Stimulated activated CD8-positive, alpha-beta memory T cell treated with anti-CD3 and anti-CD28 coated beads, Interleukin-12 subunit alpha, Interleukin-12 subunit beta, amount 100 ng/mL, for 1 hour (primary cell): ENCODE data around the gene MARCKS.

Experiments used
- DNase-seq: peaks from one replicate; pipeline ENCODE4 v3.0.0-alpha.2; 2020; ENCODE audit warnings: low read depth

MARCKS gene

DNA sequence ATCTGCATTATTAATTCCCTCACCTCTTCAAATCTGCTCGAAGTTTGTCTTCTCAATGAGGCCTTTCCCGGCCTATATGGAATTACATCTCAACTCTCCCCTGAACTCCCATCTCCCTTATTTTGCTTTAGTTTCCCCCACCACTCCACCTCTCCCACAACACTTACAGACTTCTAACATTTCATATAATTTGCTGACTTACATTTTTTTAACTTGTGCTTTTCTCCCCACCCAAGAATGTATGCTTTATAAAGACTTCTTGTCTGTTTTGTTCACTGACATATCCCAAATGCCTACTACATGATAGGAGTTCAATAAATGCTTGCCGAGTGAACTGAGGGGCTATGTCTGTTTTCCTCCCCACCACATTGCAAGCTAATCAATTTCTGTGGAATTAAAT lies 3.9 kb upstream of the MARCKS start:
- no peak for DNase-seq

DNA sequence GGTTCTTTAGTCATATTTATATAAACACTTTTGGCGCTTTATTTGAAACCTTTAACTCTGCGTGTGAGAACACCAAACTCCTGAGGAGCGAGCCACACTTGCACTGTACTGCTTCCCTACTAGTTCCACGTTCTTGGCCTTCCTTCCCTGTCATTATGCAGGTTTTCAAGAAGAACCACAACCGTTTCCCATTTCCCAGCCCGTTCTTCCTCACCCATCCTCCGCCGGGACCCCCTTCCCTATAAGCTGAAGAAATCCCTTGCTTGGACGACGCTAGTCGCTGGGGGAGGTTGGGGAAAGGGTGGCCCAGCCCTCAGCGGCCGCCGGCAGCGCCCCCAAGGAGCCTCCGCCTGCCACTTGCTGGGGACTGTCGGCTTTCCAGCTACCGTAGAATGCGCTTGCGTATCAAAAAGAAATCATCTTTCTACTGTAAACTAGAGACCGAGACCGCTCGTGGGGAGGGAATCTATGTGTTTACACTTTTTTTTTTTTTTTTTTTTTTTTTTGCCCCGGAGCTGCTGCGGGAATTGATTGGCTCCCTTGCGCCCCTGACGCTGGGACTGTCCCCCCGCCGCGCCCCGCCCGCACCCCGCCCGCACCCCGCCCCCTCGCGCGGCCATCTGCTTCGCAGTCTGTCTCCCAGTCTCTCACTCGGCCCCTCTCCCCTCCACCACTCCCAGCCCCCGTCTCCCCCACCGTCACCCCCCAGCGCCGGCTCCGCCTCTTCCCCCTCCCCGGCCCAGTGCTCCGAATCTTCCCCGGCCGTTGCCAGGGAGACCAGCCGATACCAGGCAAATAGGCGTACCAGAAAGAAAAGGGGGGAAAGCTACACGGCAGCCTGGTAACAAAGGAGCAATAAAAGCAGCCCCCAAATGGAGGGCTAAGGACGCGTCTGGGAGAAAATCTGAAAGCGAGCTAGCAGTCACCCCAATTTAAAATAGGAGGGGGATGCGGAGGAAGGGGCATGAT lies 2.3 kb upstream of the MARCKS start:
- no peak for DNase-seq

DNA sequence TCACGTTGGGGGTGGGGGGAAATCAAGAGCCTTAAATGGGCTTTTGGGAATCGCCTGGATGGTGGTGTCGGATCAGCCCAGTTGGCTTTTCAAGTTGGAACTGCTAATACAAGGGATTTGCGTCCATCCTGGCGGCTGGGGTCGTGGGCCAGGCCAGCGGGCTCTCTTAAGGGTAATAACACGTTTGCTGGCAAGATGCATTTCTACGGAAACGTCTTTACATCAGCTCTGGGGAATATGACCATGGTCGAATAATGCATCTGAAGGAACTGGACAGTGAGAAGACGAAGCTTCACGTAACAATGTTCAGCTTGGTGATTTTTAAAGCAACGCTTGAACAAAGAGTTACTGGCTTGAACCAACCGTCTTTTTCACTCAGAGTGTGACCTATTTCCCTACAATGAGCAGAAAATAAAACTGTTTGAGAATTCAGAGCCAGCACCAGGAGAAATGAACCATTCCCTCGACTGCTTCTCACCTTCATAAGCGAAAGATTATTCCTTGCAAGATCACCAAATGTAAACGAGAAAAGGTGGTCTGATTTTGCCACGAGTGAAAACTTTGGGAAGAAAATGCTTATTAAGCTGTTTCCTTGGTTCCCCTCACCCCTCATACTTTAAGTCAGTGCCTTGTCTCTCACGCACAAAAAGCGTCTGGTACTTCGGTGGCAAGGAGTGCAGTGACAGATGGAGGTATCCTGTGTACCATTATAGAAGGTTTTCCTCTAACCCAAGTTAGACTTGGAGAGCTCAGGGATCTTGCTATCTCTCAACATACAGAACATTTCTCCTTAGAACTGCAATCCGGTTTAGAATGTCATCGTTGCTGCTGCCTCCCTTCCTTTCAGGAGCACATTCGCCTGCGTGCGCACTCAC lies 1.4 kb upstream of the MARCKS start:
- DNase-seq: no peak

DNA sequence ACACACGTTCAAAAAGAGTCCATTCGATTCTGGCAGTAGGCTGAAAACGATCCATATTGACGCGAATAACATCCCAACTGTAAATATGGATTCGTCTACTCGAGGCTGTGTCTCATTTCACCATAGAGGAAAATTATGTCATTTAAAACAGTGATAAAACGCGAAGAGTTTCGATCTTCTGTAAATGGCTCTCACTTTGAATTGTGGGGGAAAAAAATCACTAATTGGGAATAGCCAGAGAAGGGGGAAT lies 845 bp upstream of the MARCKS start:
- DNase-seq: no peak

GRCh38 chr6:113857556-113858479 lies 673 bp downstream of the MARCKS start:
- no peak for DNase-seq

DNA sequence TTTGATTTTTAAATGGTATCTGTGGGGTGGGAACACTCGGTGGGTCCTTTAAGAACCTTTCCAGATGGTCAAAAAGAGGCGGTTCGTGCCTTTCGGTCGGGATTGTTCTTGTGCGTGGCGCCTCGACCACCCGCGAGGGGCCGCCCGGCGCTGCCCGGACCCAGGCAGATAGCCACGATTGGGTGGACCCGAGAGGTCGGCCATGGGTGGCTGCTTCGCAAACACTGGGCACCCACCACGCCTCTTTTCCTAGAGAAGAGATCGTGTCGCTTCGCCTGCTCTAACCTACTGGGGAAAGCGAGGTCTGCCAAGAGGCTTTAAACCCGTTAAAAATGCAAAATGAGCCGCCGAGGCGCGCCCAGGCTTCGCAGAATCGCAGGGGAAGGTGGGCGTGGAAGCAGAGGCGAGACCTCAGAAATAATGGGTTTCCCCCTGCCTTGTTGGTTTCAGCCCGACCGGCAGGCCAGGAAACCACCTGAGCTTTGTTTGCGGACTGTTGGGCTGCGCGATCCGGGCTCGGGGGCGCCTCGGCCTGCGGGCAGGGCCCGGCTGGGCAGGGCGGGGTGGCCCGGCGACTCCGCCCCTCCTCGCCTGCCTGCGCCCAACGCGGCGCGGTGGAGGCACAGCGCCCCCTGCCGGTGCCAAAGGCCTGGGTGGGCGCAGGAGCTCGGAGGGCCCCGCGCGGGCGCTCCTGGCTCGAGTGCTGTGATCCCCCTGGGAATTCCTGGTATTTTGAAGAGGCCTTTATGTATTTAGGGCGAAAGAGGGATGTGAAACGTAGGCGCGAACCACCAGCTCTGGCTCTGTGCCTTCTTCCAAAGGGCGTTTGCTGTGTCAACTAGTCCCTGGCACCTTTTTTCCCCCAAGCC lies 1.6 kb downstream of the MARCKS start:
- peak; percentile 32 for DNase-seq

- no peak for DNase-seq
Observed at GRCh38 chr6:113859349-113860180, 2.4 kb downstream of the MARCKS start.

DNA sequence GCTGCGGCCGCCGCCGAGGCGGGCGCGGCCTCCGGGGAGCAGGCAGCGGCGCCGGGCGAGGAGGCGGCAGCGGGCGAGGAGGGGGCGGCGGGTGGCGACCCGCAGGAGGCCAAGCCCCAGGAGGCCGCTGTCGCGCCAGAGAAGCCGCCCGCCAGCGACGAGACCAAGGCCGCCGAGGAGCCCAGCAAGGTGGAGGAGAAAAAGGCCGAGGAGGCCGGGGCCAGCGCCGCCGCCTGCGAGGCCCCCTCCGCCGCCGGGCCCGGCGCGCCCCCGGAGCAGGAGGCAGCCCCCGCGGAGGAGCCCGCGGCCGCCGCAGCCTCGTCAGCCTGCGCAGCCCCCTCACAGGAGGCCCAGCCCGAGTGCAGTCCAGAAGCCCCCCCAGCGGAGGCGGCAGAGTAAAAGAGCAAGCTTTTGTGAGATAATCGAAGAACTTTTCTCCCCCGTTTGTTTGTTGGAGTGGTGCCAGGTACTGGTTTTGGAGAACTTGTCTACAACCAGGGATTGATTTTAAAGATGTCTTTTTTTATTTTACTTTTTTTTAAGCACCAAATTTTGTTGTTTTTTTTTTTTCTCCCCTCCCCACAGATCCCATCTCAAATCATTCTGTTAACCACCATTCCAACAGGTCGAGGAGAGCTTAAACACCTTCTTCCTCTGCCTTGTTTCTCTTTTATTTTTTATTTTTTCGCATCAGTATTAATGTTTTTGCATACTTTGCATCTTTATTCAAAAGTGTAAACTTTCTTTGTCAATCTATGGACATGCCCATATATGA lies 3.2 kb downstream of the MARCKS start:
- no peak for DNase-seq

- DNase-seq: no peak
Observed at GRCh38 chr6:113862112-113862511, 5.0 kb downstream of the MARCKS start.

- no peak for DNase-seq
Observed at GRCh38 chr6:113870917-113871316, 13.8 kb downstream of the MARCKS start.

DNA sequence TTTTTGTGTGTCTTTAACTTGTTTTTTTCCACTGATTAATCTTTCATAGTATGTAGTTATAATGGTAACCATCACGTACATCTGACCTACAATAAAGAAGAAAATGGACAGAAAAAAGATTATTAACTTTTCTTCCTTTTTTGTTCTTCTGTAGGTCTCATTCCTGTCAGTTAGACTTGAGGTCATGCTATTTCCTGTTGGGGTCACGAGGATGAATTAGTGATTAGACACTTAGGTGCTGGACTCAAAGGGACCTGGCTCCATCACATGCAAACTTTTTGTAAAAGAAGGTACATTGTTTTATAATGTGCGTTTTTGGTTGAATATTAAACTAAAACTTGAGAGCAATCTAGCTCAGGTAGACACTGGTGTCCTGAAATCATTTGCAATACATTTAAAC lies 14.8 kb downstream of the MARCKS start:
- DNase-seq: no peak

DNA sequence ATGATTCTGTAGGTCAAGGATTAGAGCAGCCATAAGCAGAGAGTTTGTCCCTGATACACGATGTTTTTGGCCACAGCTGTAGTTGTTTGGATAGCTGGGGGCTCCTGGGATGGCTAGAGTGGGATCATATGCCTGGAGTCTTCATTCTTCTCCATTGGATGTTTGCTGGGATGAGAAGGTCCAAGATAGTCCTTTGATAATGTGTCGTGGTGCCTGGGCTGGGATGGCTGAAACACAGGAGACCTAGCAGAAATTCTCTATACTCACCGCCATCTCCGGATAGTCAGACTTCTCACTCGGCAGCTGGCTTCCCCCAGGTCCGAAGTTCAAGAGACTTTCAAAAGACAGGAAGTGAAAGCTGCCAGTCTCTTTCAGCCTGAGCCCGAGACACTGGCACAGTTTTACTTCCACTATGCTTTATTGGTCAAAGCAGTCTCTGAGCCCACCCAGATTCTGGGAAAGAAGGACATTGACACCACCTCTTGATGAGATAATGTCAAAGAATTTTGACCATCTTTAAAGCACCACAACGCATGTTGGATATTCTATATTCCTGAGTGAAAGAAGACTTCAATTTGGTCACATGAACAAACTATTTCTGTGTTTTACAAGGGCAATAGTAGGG lies 16.0 kb downstream of the MARCKS start:
- no peak for DNase-seq

- DNase-seq: no peak
Observed at GRCh38 chr6:113875470-113875869, 18.3 kb downstream of the MARCKS start.

DNA sequence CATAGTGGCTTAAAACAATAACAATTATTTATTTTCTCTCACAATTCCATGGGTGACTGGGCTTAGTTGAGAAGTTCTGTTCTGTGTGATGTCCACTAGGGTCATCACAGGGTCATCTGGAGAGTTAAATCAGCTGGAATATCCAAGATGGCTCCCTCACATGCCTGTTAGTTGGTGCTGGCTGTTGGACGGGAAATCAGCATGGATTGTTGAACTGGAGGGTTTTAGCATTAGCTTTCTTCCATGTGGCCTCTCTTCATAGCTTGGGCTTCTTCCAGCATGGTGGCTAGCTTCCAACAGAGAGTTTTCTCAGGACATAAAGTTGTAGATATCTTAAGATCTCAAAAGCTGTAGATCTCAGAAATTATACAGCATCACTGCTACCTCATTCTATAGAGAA lies 19.6 kb downstream of the MARCKS start:
- no peak for DNase-seq

- no peak for DNase-seq
Observed at GRCh38 chr6:113879186-113880096, 22.3 kb downstream of the MARCKS start.

- no peak for DNase-seq
Observed at GRCh38 chr6:113881478-113881980, 24.4 kb downstream of the MARCKS start.

- no peak for DNase-seq
Observed at GRCh38 chr6:113882336-113883022, 25.3 kb downstream of the MARCKS start.
